ENCODE data around the gene SYNGAP1. TPM values are rescaled to one million over a fixed set of nuclear protein-coding genes. Genes with fewer than 3 reads are reported as not detected.

The SYNGAP1 gene
- total and polyA plus RNA-seq, 9 of the 15 experiments (the other 6 are each of a cell fraction or from before 2014, with no cell fraction given), result 0.01 to 22.8 (median 3.2) TPM

GRCh38 chr6:33420491-33421343 is 852 bp downstream of the SYNGAP1 start (continued):
- TF ChIP-seq FOXP4 (CRISPR knock-in tag; IDR thresholded peaks at IDR 0.05; ENCODE audit: borderline replicate concordance) (no peak), NONO (IDR thresholded peaks at IDR 0.05; ENCODE audit: low read depth in 2 of 2, low read length in 1 of 2) (no peak), SIN3A (IDR thresholded peaks at IDR 0.05; ENCODE audit: borderline replicate concordance in 2 of 2, control insufficient read depth in 1 of 2, low read depth in 2 of 2, low read length in 2 of 2) (no peak), ZFP1 (CRISPR knock-in tag; IDR thresholded peaks at IDR 0.05) (no peak), ZNF764 (CRISPR knock-in tag; IDR thresholded peaks at IDR 0.05; ENCODE audit: low read depth) (no peak), SRSF3 (IDR thresholded peaks at IDR 0.05; ENCODE audit: insufficient read depth, low read length) (no peak), ASH1L (IDR thresholded peaks at IDR 0.05; ENCODE audit: borderline replicate concordance, low read depth, partially characterized antibody) (no peak), ZNF512 (tag; IDR thresholded peaks at IDR 0.05) (peak; percentile 20; the same call in 1 of the 2 replicates), NFE2L1 (tag; IDR thresholded peaks at IDR 0.05; ENCODE audit: borderline replicate concordance, low read depth) (no peak), PURB (CRISPR knock-in tag; IDR thresholded peaks at IDR 0.05; ENCODE audit: low read depth) (no peak), CCNT2 (IDR thresholded peaks at IDR 0.05; ENCODE audit: borderline replicate concordance, extremely low read depth, insufficient read length, low read depth, low read length) (no peak), TCF7 (IDR thresholded peaks at IDR 0.05; ENCODE audit: borderline replicate concordance) (no peak), BRD4 (IDR thresholded peaks at IDR 0.05) (peak; percentile 76), ZBED1 (IDR thresholded peaks at IDR 0.05) (no peak), ZNF316 (IDR thresholded peaks at IDR 0.05) (no peak), ZNF511 (CRISPR knock-in tag; IDR thresholded peaks at IDR 0.05) (no peak), CREM (IDR thresholded peaks at IDR 0.05; ENCODE audit: low read depth) (peak; percentile 36; the same call in 1 of the 2 replicates), FOS (IDR thresholded peaks at IDR 0.05; ENCODE audit: extremely low read depth, insufficient read length) (no peak), HDAC6 (IDR thresholded peaks at IDR 0.05; ENCODE audit: low read depth, low read length) (no peak), SMAD3 (CRISPR knock-in tag; conservative IDR thresholded peaks at IDR 0.05) (no peak), ZSCAN29 (IDR thresholded peaks at IDR 0.05) (no peak), ZNF3 (CRISPR knock-in tag; IDR thresholded peaks at IDR 0.05) (no peak), SNAPC5 (CRISPR knock-in tag; IDR thresholded peaks at IDR 0.05) (no peak), CBX3 (IDR thresholded peaks at IDR 0.05; ENCODE audit: borderline replicate concordance in 1 of 2, low read length in 2 of 2) (peak in 1 of 2 experiments; percentile 98; a peak in 2 of 3 replicates), MEF2A (IDR thresholded peaks at IDR 0.05; ENCODE audit: control insufficient read depth, low read depth, low read length) (no peak)
